ENCODE measurements around the gene SAMD13.

- TF ChIP-seq CTCF (IDR thresholded peaks at IDR 0.05) (no peak), POLR2A (IDR thresholded peaks at IDR 0.05) (no peak)
Measured at GRCh38 chr1:84278905-84279304, 22.6 kb upstream of the SAMD13 start.

All from esophagus squamous epithelium (tissue), 4 donors.